LNCaP clone FGC (cell line): ENCODE data around the gene HERC2.
"Not testable (repeated sequence)": the region's sequence is repeated elsewhere in the genome, so short reads cannot be mapped to it uniquely, and the experiment has no call there.

ENCODE experiments used
- DNase-seq: peaks from one replicate; pipeline ENCODE4 v3.0.0-alpha.2; 2011; ENCODE audit warnings: low read depth
- H3K4me3 ChIP-seq: 2 replicates; pipeline ENCODE4 v1.5.1; 2011; ENCODE audit warnings: mild to moderate bottlenecking, low read depth, low read length, control low read depth
- TF ChIP-seq, protein P1 (sequence below): IDR thresholded peaks from 2 replicates; pipeline ENCODE4 v1.5.1; 2012; ENCODE audit warnings: mild to moderate bottlenecking; ENCODE audit not compliant: control insufficient read depth, insufficient read depth; ENCODE audit errors: extremely low read depth

HERC2 gene

DNA sequence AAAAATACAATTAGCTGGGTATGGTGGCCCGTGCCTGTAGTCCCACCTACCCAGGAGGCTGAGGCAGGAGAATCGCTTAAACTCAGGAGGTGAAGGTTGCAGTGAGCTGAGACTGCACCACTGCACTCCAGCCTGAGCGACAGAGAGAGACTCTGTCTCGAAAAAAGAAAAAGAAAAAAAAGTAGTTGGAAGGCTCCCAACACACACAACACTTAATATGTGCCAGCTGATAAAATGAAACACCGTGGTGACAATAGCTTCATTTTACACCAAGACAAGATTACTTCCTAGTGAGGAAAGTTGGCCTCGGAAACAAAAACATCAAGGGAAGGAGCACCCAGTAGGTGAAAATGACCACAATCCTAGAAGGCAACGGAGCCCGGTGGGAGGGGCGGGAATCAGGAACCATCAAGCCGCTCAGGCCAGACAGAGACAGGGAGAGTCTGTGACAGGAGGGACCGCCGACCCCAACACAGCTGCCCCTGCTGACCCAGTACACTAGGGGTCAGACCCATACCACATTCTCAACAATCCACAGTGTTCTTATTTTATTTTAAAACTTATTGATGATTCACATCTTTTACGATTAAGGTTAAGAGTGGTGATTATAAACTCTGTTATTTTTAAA lies 168.4 kb downstream of the HERC2 start:
- DNase-seq = no peak

GRCh38 chr15:28152538-28152923 lies 169.4 kb downstream of the HERC2 start:
- H3K4me3 ChIP-seq, DNase-seq: not testable (repeated sequence)

More for the DNA sequence above, 168.4 kb downstream of the HERC2 start:
- TF ChIP-seq, protein P1, sequence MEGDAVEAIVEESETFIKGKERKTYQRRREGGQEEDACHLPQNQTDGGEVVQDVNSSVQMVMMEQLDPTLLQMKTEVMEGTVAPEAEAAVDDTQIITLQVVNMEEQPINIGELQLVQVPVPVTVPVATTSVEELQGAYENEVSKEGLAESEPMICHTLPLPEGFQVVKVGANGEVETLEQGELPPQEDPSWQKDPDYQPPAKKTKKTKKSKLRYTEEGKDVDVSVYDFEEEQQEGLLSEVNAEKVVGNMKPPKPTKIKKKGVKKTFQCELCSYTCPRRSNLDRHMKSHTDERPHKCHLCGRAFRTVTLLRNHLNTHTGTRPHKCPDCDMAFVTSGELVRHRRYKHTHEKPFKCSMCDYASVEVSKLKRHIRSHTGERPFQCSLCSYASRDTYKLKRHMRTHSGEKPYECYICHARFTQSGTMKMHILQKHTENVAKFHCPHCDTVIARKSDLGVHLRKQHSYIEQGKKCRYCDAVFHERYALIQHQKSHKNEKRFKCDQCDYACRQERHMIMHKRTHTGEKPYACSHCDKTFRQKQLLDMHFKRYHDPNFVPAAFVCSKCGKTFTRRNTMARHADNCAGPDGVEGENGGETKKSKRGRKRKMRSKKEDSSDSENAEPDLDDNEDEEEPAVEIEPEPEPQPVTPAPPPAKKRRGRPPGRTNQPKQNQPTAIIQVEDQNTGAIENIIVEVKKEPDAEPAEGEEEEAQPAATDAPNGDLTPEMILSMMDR = no peak
- no peak overlapping the region for H3K4me3 ChIP-seq

DNA sequence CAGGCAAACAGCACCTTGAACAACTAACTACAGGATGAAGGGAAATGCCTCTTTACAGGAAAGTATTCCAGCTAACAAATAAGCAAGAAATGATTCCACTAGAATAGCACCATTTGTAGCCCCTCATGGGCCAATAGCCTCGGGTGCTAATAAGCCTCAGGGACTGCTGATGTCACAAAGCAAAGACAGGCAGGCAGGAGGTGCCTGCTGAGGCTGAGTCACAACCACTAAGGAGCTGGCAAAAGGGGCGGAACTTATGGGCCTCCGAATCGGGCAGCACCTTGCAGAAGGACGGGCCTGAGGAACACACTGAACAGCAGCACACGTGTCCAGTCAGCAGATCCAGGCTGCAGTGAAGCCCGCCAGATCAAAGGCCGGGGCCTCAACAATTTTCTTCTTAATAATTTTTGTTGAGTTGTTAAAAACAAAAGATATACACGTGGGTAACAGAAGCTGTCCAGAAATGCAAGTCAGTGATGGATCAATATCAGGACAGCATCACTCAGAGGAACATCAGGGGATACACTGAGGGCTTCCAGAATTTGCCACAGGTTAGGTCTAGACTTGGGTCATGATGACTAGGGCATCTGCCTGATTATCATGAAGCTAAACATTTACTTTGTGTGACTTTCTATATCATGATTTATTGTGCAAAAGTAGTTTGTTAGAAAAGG lies 170.0 kb downstream of the HERC2 start:
- not testable (repeated sequence) for DNase-seq, H3K4me3 ChIP-seq

DNA sequence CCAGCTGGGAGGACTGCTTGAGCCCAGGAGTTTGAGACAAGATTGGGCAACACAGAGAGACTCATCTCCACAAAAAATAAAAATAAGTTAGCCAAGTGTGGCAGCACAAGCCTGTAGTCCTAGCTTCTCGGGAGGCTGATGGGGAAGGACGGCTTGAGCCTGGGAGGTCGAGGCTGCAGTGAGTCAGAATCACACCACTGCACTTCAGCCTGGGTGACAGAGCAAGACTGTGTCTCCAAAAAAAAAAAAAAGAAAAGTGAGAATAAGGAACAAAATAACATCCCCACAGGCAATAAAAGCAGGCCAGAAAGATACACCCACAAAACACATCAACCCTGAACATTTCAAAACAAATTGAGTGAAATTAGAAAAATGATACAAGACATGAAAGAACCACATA lies 174.2 kb downstream of the HERC2 start:
- DNase-seq = no peak
- TF ChIP-seq, protein P1 = no peak
- no peak overlapping the region for H3K4me3 ChIP-seq

- H3K4me3 ChIP-seq, DNase-seq: not testable (repeated sequence)
Observed at GRCh38 chr15:28145419-28145818, 176.6 kb downstream of the HERC2 start.

DNA sequence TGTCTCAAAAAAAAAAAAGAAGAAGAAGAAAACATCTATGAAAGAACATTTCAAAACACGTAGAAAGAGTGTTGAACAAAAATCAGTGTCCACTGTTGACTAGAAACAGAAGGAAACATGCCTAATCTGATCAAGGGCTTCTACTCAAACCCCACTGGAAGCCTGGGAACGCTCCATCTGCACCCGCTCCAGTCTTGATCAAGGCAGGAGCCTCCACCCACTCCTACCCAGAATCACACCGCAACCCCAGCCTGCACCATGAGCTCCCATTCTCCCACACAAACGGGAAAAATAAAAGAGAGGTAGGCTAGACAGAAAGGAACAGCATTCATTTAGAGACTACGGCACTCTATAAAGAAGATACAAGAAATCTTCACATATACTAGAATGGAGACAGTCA lies 181.9 kb downstream of the HERC2 start:
- no peak overlapping the region for H3K4me3 ChIP-seq
- TF ChIP-seq, protein P1 = no peak
- no peak for DNase-seq

GRCh38 chr15:28137408-28138039 lies 184.5 kb downstream of the HERC2 start:
- not testable (repeated sequence) for DNase-seq, H3K4me3 ChIP-seq

GRCh38 chr15:28136236-28136904 lies 185.6 kb downstream of the HERC2 start:
- DNase-seq, H3K4me3 ChIP-seq: not testable (repeated sequence)

- no peak for DNase-seq
- H3K4me3 ChIP-seq = no peak overlapping the region
- TF ChIP-seq, protein P1 = no peak
Observed at GRCh38 chr15:28133281-28133680, 188.7 kb downstream of the HERC2 start.
